GM19397 (cell line): ENCODE results near the gene KCNH3.
"Not testable (repeated sequence)": the region's sequence is repeated elsewhere in the genome, so short reads cannot be mapped to it uniquely, and the experiment has no call there.

Source experiments
- ATAC-seq: cut with Tn5 transposase; IDR thresholded peaks from one replicate; pipeline ENCODE4 v1.9.1; 2021; ENCODE audit warnings: mild to moderate bottlenecking, moderate library complexity; ENCODE audit not compliant: unreplicated experiment

Gene KCNH3

GRCh38 chr12:49538510-49539403, at the start of gene KCNH3:
Gene KCNH3 (plus strand): TSS chr12:49539030. CDS start chr12:49539417, 387 bp downstream.
- ATAC-seq, result peak; percentile 62

GRCh38 chr12:49489154-49489553, 49.7 kb upstream of the KCNH3 start:
- no peak for ATAC-seq

GRCh38 chr12:49489720-49490119, 49.1 kb upstream of the KCNH3 start:
- no peak for ATAC-seq

GRCh38 chr12:49491823-49492222, 47.0 kb upstream of the KCNH3 start:
- ATAC-seq, result no peak

- ATAC-seq, result no peak
Measured at GRCh38 chr12:49493900-49494299, 44.9 kb upstream of the KCNH3 start.

GRCh38 chr12:49496417-49497360, 42.1 kb upstream of the KCNH3 start:
- no peak for ATAC-seq

GRCh38 chr12:49501895-49502294, 36.9 kb upstream of the KCNH3 start:
- ATAC-seq, result no peak

- ATAC-seq, result no peak
Measured at GRCh38 chr12:49502590-49502989, 36.2 kb upstream of the KCNH3 start.

GRCh38 chr12:49503674-49504180, 35.1 kb upstream of the KCNH3 start:
- ATAC-seq, result no peak

GRCh38 chr12:49505672-49506071, 33.2 kb upstream of the KCNH3 start:
- no peak for ATAC-seq

- ATAC-seq, result no peak
Measured at GRCh38 chr12:49507139-49507538, 31.7 kb upstream of the KCNH3 start.

- ATAC-seq, result not testable (repeated sequence)
Measured at GRCh38 chr12:49509681-49510080, 29.1 kb upstream of the KCNH3 start.

GRCh38 chr12:49511410-49511809, 27.4 kb upstream of the KCNH3 start:
- ATAC-seq, result no peak

- no peak for ATAC-seq
Measured at GRCh38 chr12:49512546-49512945, 26.3 kb upstream of the KCNH3 start.

GRCh38 chr12:49515266-49515665, 23.6 kb upstream of the KCNH3 start:
- ATAC-seq, result no peak

GRCh38 chr12:49518914-49519573, 19.8 kb upstream of the KCNH3 start:
- no peak for ATAC-seq

- ATAC-seq, result no peak
Measured at GRCh38 chr12:49519574-49519936, 19.3 kb upstream of the KCNH3 start.

GRCh38 chr12:49521389-49521788, 17.4 kb upstream of the KCNH3 start:
- no peak for ATAC-seq

GRCh38 chr12:49524660-49525324, 14.0 kb upstream of the KCNH3 start:
- no peak for ATAC-seq

GRCh38 chr12:49525942-49526341, 12.9 kb upstream of the KCNH3 start:
- ATAC-seq, result no peak
